Caco-2 (cell line): ENCODE results near the gene KCTD17. TPM values are rescaled to one million over a fixed set of nuclear protein-coding genes. Genes with fewer than 3 reads are reported as not detected.

ENCODE experiments used
- BruUV-seq: library from RNA; stranded (reverse); fragments of 400-500 nt; replicated peaks from 2 replicates; lab custom pipeline; 2021; lab: Mats Ljungman, UMichigan
- CTCF ChIA-PET: fragments of 300-600 bp; sonication (Branson Sonifier 250); formaldehyde crosslinking; loops from one replicate; lab custom pipeline; 2022; ENCODE audit warnings: antibody characterized with exemption; lab: Charles Lee
- POLR2A ChIA-PET: fragments of 300-600 bp; sonication (Branson Sonifier 250); formaldehyde crosslinking; loops from one replicate; lab custom pipeline; 2022; ENCODE audit warnings: antibody characterized with exemption; lab: Charles Lee
- DNase-seq, 2 experiments: peaks; one replicate each; pipeline versions ENCODE4 v3.0.0 to v3.0.0-alpha.2; 2020 to 2022
- H3K27me3 ChIP-seq: replicated peaks from 2 replicates; pipeline ENCODE4 v1.6.0; 2011; ENCODE audit warnings: low read length; ENCODE audit not compliant: control insufficient read depth, insufficient read depth
- H3K36me3 ChIP-seq: 2 replicates; pipeline ENCODE4 v1.5.1; 2011; ENCODE audit warnings: low read length; ENCODE audit not compliant: control insufficient read depth, insufficient read depth
- H3K4me1 ChIP-seq: fragments of 250-450 bp; sonication (Bioruptor Pico); 2 replicates; pipeline ENCODE4 v1.5.1; 2020; ENCODE audit warnings: mild to moderate bottlenecking
- H3K4me3 ChIP-seq: 2 replicates; pipeline ENCODE4 v1.5.1; 2011; ENCODE audit warnings: low read depth, mild to moderate bottlenecking, control low read depth, low read length
- H3K9me3 ChIP-seq: fragments of 250-450 bp; sonication (Bioruptor Pico); 2 replicates; pipeline ENCODE4 v1.5.1; 2020; ENCODE audit warnings: mild to moderate bottlenecking, moderate library complexity
- H3K27ac Mint-ChIP-seq: one replicate; pipeline ENCODE4 v1.8.0; 2022; ENCODE audit warnings: mixed read lengths; ENCODE audit not compliant: unreplicated experiment
- H3K27me3 Mint-ChIP-seq: one replicate; pipeline ENCODE4 v1.8.0; 2022; ENCODE audit warnings: mixed read lengths; ENCODE audit not compliant: insufficient read depth, unreplicated experiment
- H3K36me3 Mint-ChIP-seq: one replicate; pipeline ENCODE4 v1.8.0; 2022; ENCODE audit warnings: mild to moderate bottlenecking, mixed read lengths; ENCODE audit not compliant: insufficient read depth, unreplicated experiment
- H3K4me1 Mint-ChIP-seq: one replicate; pipeline ENCODE4 v1.8.0; 2022; ENCODE audit warnings: low read depth, mixed read lengths; ENCODE audit not compliant: unreplicated experiment
- H3K4me3 Mint-ChIP-seq: one replicate; pipeline ENCODE4 v1.8.0; 2022; ENCODE audit warnings: mild to moderate bottlenecking, moderate library complexity, mixed read lengths; ENCODE audit not compliant: unreplicated experiment
- H3K9me3 Mint-ChIP-seq: one replicate; pipeline ENCODE4 v1.8.0; 2022; ENCODE audit warnings: mixed read lengths; ENCODE audit not compliant: unreplicated experiment
- CTCF ChIP-seq, 2 experiments: fragments of 200-600 bp in 1 of 2; IDR thresholded peaks; 1 replicate in 1 of 2; 2 replicates in 1 of 2; pipeline versions ENCODE4 v1.5.1 to v1.8.0; 2011 to 2022; ENCODE audit warnings: antibody characterized with exemption in 1 of 2, control low read depth in 1 of 2, inconsistent platforms in 1 of 2, low read depth in 1 of 2, low read length in 1 of 2, mild to moderate bottlenecking in 1 of 2, moderate library complexity in 1 of 2; ENCODE audit not compliant: insufficient read depth in 1 of 2, severe bottlenecking in 1 of 2, unreplicated experiment in 1 of 2
- intact Hi-C: fragments of 100-400 bp; cut with micrococcal nuclease; formaldehyde crosslinking; loops from one replicate; pipeline ENCODE4 v1.10.0; 2022; ENCODE audit not compliant: unreplicated experiment
- total RNA-seq: library from RNA; stranded (reverse); gene quantifications from 2 replicates; pipeline ENCODE4 v1.2.3, GENCODE V29; 2022

Gene KCTD17
- total RNA-seq, 1 experiment from 2014 or later, result 19.8 TPM

DNA sequence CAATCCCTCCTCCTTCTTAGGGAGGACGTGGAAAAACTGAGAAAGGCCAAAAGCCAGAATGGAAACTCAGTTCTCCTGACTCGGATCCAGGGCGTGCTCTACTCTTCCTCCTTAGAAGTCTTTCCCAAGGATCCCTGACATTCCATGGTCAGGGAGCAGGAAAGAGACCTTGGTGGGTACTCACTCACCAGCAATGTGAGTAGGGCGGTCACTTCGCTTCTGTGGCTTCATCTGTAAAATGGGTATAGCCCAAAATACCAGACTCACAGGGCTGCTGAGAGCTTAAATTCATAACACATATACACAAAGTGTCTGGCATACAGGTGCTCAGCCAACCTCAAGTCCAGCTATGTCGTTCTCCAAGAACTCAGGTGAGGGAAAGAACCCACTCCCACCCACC lies 629 bp upstream of the KCTD17 start:
- DNase-seq, result no peak
- ChIA-PET POLR2A (interaction anchor here (0.6 to 1.9 kb wide), 3 partner anchors 17 to 149 kb away, joined by 3 to 15 read pairs (median 3); no protein-coding TSS in a partner anchor), CTCF (interaction anchor here (1.0 to 1.9 kb wide), 3 partner anchors 19 to 32 kb away, joined by 3 to 6 read pairs (median 4); partner anchors contain the start of genes MPST and TST)
- intact Hi-C loops, result loop anchor here (2.0 kb wide), 1 partner anchor 18 kb away; no protein-coding TSS in a partner anchor
- no peaks in the 10 kb centered on the region for H3K27me3 Mint-ChIP-seq
- no peak overlapping the region for H3K27ac Mint-ChIP-seq
- no peaks in the 10 kb centered on the region for H3K9me3 Mint-ChIP-seq
- H3K36me3 Mint-ChIP-seq, result no peaks in the 10 kb centered on the region
- Histone ChIP-seq H3K27me3 (no peaks in the 10 kb centered on the region), H3K36me3 (no peaks in the 10 kb centered on the region), H3K4me3 (no peak overlapping the region; the same call in 1 of the 2 replicates), H3K9me3 (no peaks in the 10 kb centered on the region), H3K4me1 (peaks cover 3% of the 10 kb centered on the region; the same call in 1 of the 2 replicates)
- H3K4me3 Mint-ChIP-seq, result peak overlapping the region; percentile 72
- no peaks in the 10 kb centered on the region for H3K4me1 Mint-ChIP-seq
- BruUV-seq, result no TSS peak
- no peak for TF ChIP-seq CTCF (IDR thresholded peaks at IDR 0.05; ENCODE audit: insufficient read depth in 1 of 2, low read depth in 1 of 2, low read length in 1 of 2, severe bottlenecking in 1 of 2, unreplicated experiment in 1 of 2)

DNA sequence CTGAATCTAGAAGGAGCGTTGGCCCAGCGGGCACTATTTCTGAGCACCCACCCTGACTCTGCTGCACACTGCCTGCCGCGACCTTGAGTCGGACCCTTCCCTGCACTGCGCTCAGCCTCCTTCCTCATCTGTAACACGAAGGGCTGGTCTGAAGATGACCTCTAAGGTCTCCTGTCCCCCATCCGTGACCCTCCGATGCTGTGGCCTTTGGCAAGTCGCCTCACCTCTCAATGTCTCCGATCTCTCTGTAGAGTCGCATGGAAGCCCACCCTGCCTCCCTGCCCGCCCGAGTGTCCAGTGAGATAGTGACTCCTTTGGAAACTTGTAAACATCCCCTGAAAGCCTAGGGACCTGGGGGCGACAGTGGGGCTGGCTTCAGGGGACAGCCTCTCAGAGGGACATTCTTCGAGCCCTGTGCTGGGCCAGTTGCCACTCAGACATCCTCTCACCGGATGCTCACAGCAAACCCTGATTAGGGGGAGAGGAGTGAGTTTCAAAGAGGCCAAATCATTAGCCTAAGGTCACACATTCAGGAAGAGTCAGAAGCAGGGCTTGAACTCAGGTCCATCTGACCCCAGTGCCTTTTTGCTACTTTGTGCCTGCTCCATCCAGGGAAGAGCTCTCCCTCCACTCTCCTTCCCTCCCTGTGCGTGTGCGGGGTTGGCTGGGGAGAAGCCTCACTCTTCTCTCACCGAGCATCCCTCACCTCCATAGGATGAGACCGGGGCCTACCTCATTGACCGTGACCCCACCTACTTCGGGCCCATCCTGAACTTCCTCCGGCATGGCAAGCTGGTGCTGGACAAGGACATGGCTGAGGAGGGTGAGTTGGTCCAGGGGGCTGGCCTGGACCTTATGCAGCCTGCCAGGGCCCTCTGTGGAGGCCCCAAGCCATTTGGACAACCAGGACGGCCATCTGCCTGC lies 1.1 kb downstream of the KCTD17 start:
- Mint-ChIP-seq H3K4me3 (peak overlapping the region; percentile 72), H3K27ac (no peak overlapping the region), H3K36me3 (no peaks in the 10 kb centered on the region), H3K27me3 (no peaks in the 10 kb centered on the region), H3K9me3 (no peaks in the 10 kb centered on the region), H3K4me1 (no peaks in the 10 kb centered on the region)
- POLR2A ChIA-PET, result interaction anchor here (0.5 to 1.9 kb wide), 4 partner anchors 18 to 555 kb away, joined by 3 to 15 read pairs (median 5); no protein-coding TSS in a partner anchor
- CTCF ChIA-PET, result interaction anchor here (0.7 to 1.9 kb wide), 3 partner anchors 14 to 34 kb away, joined by 3 to 6 read pairs (median 4); partner anchors contain the start of genes MPST and TST
- Histone ChIP-seq H3K36me3 (no peaks in the 10 kb centered on the region), H3K9me3 (no peaks in the 10 kb centered on the region), H3K4me3 (peak overlapping the region; percentile 56; the same call in 1 of the 2 replicates), H3K27me3 (no peaks in the 10 kb centered on the region), H3K4me1 (peaks cover 3% of the 10 kb centered on the region; the same call in 1 of the 2 replicates)
- intact Hi-C loops, result no loop called here
- TF ChIP-seq CTCF (IDR thresholded peaks at IDR 0.05; ENCODE audit: insufficient read depth in 1 of 2, low read depth in 1 of 2, low read length in 1 of 2, severe bottlenecking in 1 of 2, unreplicated experiment in 1 of 2), result no peak
- BruUV-seq, result no TSS peak
- DNase-seq, result no peak

DNA sequence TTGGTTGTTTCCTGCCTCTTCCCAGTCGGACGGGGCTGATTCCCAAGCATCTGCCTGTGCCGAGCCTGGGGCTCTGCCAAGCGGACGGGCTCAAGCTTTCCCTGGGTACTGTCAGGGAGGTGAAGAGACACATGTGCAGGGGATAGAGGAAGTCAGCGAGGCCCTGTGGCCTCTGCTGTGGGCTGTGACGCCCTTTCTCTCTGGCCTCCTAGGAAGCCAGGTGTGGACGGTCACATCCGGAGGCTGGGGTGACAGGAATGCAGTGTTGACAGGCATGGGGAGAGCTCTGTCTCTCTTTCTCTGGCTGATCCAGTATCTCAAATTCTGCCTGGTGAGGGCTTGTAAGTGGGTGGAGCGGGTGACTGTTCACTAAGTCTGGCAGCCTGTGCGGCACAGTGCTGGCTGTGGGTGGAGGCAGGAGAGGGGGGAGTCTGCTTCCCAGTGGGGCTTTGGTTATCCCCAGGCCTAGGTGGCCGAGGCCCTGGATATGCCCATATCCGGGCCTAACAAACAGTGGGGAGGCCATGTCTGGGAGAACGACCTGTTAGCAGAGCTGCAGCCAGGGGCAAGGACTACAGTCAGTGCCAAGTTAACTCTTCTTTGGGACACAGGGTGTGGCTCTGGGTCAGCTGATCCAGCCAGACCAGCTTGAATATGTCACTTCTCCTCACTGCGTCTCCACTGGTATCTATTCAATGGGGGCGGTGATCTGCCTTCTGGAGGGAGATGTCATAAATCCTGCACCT lies 1.9 kb downstream of the KCTD17 start:
- Mint-ChIP-seq H3K36me3 (no peaks in the 10 kb centered on the region), H3K27me3 (no peaks in the 10 kb centered on the region), H3K9me3 (no peaks in the 10 kb centered on the region), H3K27ac (no peak overlapping the region), H3K4me3 (no peak overlapping the region), H3K4me1 (no peaks in the 10 kb centered on the region)
- TF ChIP-seq CTCF (IDR thresholded peaks at IDR 0.05; ENCODE audit: insufficient read depth in 1 of 2, low read depth in 1 of 2, low read length in 1 of 2, severe bottlenecking in 1 of 2, unreplicated experiment in 1 of 2), result no peak
- no peak for DNase-seq
- intact Hi-C loops, result no loop called here
- H3K27me3 ChIP-seq, result no peaks in the 10 kb centered on the region
- ChIA-PET POLR2A (no interaction called here), CTCF (no interaction called here)
- BruUV-seq, result no TSS peak
- H3K36me3 ChIP-seq, result no peaks in the 10 kb centered on the region
- no peak overlapping the region for H3K4me3 ChIP-seq
- H3K4me1 ChIP-seq, result peaks cover 3% of the 10 kb centered on the region; the same call in 1 of the 2 replicates
- no peaks in the 10 kb centered on the region for H3K9me3 ChIP-seq
